H1 (cell line): Measurements from ENCODE around the gene CH25H. TPM values are rescaled to one million over a fixed set of nuclear protein-coding genes. Genes with fewer than 3 reads are reported as not detected.

Experiments
- CTCF ChIA-PET: fragments of 300-600 bp; sonication (Branson Sonifier 250); formaldehyde crosslinking; loops from one replicate; lab custom pipeline; 2021; ENCODE audit not compliant: partially characterized antibody; lab: Charles Lee
- POLR2A ChIA-PET: fragments of 300-600 bp; sonication (Branson Sonifier 250); formaldehyde crosslinking; loops from one replicate; lab custom pipeline; 2021; ENCODE audit warnings: inconsistent platforms; ENCODE audit not compliant: partially characterized antibody; lab: Charles Lee
- DNase-seq, 2 experiments: peaks; one replicate each; pipeline versions ENCODE4 v3.0.0 to v3.0.0-alpha.2; 2010 to 2022; ENCODE audit warnings: low spot score in 2 of 2, low read depth in 1 of 2, mixed read lengths in 1 of 2
- FAIRE-seq: peaks from 2 replicates; lab custom pipeline; 2011; peaks lifted over from hg19 to GRCh38; lab: Jason Lieb, UNC
- H2AFZ ChIP-seq: 2 replicates; pipeline ENCODE4 v1.8.1; 2012; ENCODE audit warnings: low read length, inconsistent platforms
- H2AK5ac ChIP-seq: 2 replicates; pipeline ENCODE4 v1.6.1; 2013; ENCODE audit warnings: low read depth, low read length
- H2BK120ac ChIP-seq: replicated peaks from 2 replicates; pipeline ENCODE3; 2013; ENCODE audit warnings: low read depth, low read length, inconsistent platforms
- H2BK12ac ChIP-seq: 2 replicates; pipeline ENCODE4 v1.6.1; 2013; ENCODE audit warnings: low read depth, low read length
- H2BK15ac ChIP-seq: 2 replicates; pipeline ENCODE4 v1.6.1; 2013; ENCODE audit warnings: low read length
- H2BK20ac ChIP-seq: 2 replicates; pipeline ENCODE4 v1.6.1; 2013; ENCODE audit warnings: low read length
- H2BK5ac ChIP-seq: 2 replicates; pipeline ENCODE4 v1.6.1; 2013; ENCODE audit warnings: low read depth, low read length
- H3K14ac ChIP-seq: 2 replicates; pipeline ENCODE4 v1.6.1; 2013; ENCODE audit warnings: inconsistent platforms; ENCODE audit not compliant: insufficient read length
- H3K18ac ChIP-seq: 2 replicates; pipeline ENCODE4 v1.6.1; 2013; ENCODE audit warnings: low read length; ENCODE audit errors: extremely low read depth
- H3K23ac ChIP-seq: 2 replicates; pipeline ENCODE4 v1.6.1; 2013; ENCODE audit warnings: inconsistent platforms; ENCODE audit not compliant: insufficient read length
- H3K23me2 ChIP-seq: 2 replicates; pipeline ENCODE4 v1.6.1; 2013; ENCODE audit warnings: low read depth, low read length
- H3K27ac ChIP-seq: 2 replicates; pipeline ENCODE4 v1.6.1; 2011; ENCODE audit warnings: low read depth, low read length, inconsistent platforms
- H3K27me3 ChIP-seq, 4 experiments: replicated peaks in 1 of 4; 1 replicate in 1 of 4; 2 replicates in 3 of 4; pipeline versions ENCODE4 v1.6.1 to v1.8.1; 2011 to 2013; ENCODE audit warnings: low read length in 3 of 4, mild to moderate bottlenecking in 3 of 4, inconsistent platforms in 2 of 4, mixed read lengths in 2 of 4, moderate library complexity in 1 of 4; ENCODE audit not compliant: control insufficient read depth in 3 of 4, insufficient read depth in 3 of 4; ENCODE audit errors: extremely low read depth in 1 of 4
- H3K36me3 ChIP-seq, 4 experiments: 2 replicates each; pipeline versions ENCODE4 v1.6.1 to v1.8.1; 2011 to 2013; ENCODE audit warnings: mild to moderate bottlenecking in 4 of 4, low read length in 3 of 4, moderate library complexity in 2 of 4, control low read depth in 1 of 4, inconsistent platforms in 1 of 4; ENCODE audit not compliant: insufficient read depth in 4 of 4, control insufficient read depth in 2 of 4
- H3K4ac ChIP-seq: replicated peaks from 2 replicates; pipeline ENCODE3; 2013; ENCODE audit warnings: low read length, low read depth, mixed read lengths, inconsistent platforms; ENCODE audit not compliant: insufficient read length
- H3K4me1 ChIP-seq, 4 experiments: replicated peaks in 1 of 4; 1 replicate in 1 of 4; 2 replicates in 3 of 4; pipeline versions ENCODE4 v1.6.1 to v1.8.1; 2011 to 2013; ENCODE audit warnings: low read length in 3 of 4, inconsistent platforms in 2 of 4, mixed read lengths in 1 of 4; ENCODE audit not compliant: insufficient read depth in 4 of 4, control insufficient read depth in 3 of 4
- H3K4me2 ChIP-seq, 2 experiments: 2 replicates each; pipeline versions ENCODE4 v1.6.1 to v1.8.1; 2011 to 2013; ENCODE audit warnings: low read depth in 2 of 2, low read length in 2 of 2, control low read depth in 1 of 2, inconsistent platforms in 1 of 2, mild to moderate bottlenecking in 1 of 2; ENCODE audit not compliant: insufficient read depth in 1 of 2
- H3K4me3 ChIP-seq, 4 experiments: fragments of 200-600, 300-600 bp in 1 of 4; sonication (generic), shearing (Covaris generic), sonication (Bioruptor Twin) in 1 of 4; 2 replicates each; pipeline versions ENCODE4 v1.5.1 to v1.8.1; 2011 to 2016; ENCODE audit warnings: low read length in 4 of 4, low read depth in 3 of 4, control low read depth in 2 of 4, inconsistent platforms in 2 of 4, mild to moderate bottlenecking in 2 of 4, mixed read lengths in 1 of 4, moderate library complexity in 1 of 4; ENCODE audit not compliant: insufficient read depth in 2 of 4; ENCODE audit errors: extremely low read depth in 1 of 4
- H3K56ac ChIP-seq: replicated peaks from 2 replicates; pipeline ENCODE3; 2013; ENCODE audit warnings: low read depth, mild to moderate bottlenecking, mixed read lengths, low read length, inconsistent platforms; ENCODE audit not compliant: insufficient read length
- H3K79me1 ChIP-seq: 2 replicates; pipeline ENCODE4 v1.6.1; 2013; ENCODE audit warnings: low read depth, low read length, control low read depth
- H3K79me2 ChIP-seq, 2 experiments: 2 replicates each; pipeline versions ENCODE4 v1.6.1 to v1.8.1; 2012 to 2013; ENCODE audit warnings: low read length in 2 of 2, mild to moderate bottlenecking in 2 of 2, inconsistent platforms in 1 of 2; ENCODE audit not compliant: insufficient read depth in 2 of 2, control insufficient read depth in 1 of 2
- H3K9ac ChIP-seq, 4 experiments: replicated peaks in 1 of 4; 1 replicate in 1 of 4; 2 replicates in 3 of 4; pipeline versions ENCODE4 v1.6.1 to v1.8.1; 2011 to 2013; ENCODE audit warnings: low read depth in 3 of 4, low read length in 3 of 4, control low read depth in 2 of 4, mild to moderate bottlenecking in 2 of 4, moderate library complexity in 2 of 4, inconsistent platforms in 1 of 4; ENCODE audit errors: extremely low read depth in 1 of 4
- H3K9me3 ChIP-seq, 2 experiments: 2 replicates each; pipeline versions ENCODE4 v1.6.1 to v1.8.1; 2012 to 2013; ENCODE audit warnings: mild to moderate bottlenecking in 2 of 2, moderate library complexity in 2 of 2, control low read depth in 1 of 2, inconsistent platforms in 1 of 2, low read depth in 1 of 2, low read length in 1 of 2, mixed read lengths in 1 of 2; ENCODE audit not compliant: insufficient read depth in 2 of 2
- H4K20me1 ChIP-seq, 2 experiments: replicated peaks in 1 of 2; 2 replicates each; pipeline versions ENCODE3 to v1.8.1; 2011 to 2013; ENCODE audit warnings: inconsistent platforms in 2 of 2, low read length in 2 of 2, mild to moderate bottlenecking in 1 of 2; ENCODE audit not compliant: insufficient read depth in 2 of 2, control insufficient read depth in 1 of 2
- H4K5ac ChIP-seq: 2 replicates; pipeline ENCODE4 v1.6.1; 2013; ENCODE audit warnings: low read length, low read depth, mixed read lengths, inconsistent platforms; ENCODE audit not compliant: insufficient read length
- H4K8ac ChIP-seq: 2 replicates; pipeline ENCODE4 v1.8.0; 2013; ENCODE audit warnings: mild to moderate bottlenecking, moderate library complexity, low read length, inconsistent platforms; ENCODE audit not compliant: insufficient read depth; ENCODE audit errors: extremely low read depth
- H4K91ac ChIP-seq: replicated peaks from 2 replicates; pipeline ENCODE3; 2013; ENCODE audit warnings: low read length, mixed read lengths, inconsistent platforms; ENCODE audit not compliant: insufficient read length
- CTBP2 ChIP-seq: IDR thresholded peaks from 2 replicates; pipeline ENCODE4 v1.7.0; 2011; ENCODE audit warnings: borderline replicate concordance, mild to moderate bottlenecking, moderate library complexity, mixed read lengths, low read length; ENCODE audit not compliant: insufficient read depth, insufficient read length
- SAP30 ChIP-seq: fragments of 300-600 bp; sonication (generic); IDR thresholded peaks from 2 replicates; pipeline ENCODE4 v1.7.1; 2012; ENCODE audit warnings: low read length, moderate library complexity, mild to moderate bottlenecking, inconsistent platforms; ENCODE audit not compliant: insufficient read depth, insufficient replicate concordance
- whole genome bisulfite sequencing, 2 experiments: shearing (Covaris generic) in 1 of 2; methylation state at CpG; one replicate each; pipeline versions ENCODE4 v1.1.6 to v1.1.7; 2013 to 2015; ENCODE audit warnings: low lambda C conversion rate in 2 of 2, mixed read lengths in 2 of 2, inconsistent platforms in 1 of 2, low coverage in 1 of 2, missing lambda C conversion rate in 1 of 2; ENCODE audit not compliant: insufficient replicate concordance in 2 of 2, insufficient coverage in 1 of 2, insufficient read length in 1 of 2; ENCODE audit errors: extremely low coverage in 1 of 2, missing lambda C conversion rate in 1 of 2; 5-methylcytosine and 5-hydroxymethylcytosine counted together
- polyA plus RNA-seq, 7 experiments: library from polyadenylated mRNA; depleted of rRNA in 3 of 7; stranded (reverse) in 5 of 7; unstranded in 2 of 7; fragments of >200 nt in 5 of 7; fragments of 200-250 nt in 2 of 7; gene quantifications; 1 replicate in 5 of 7; 2 replicates in 1 of 7; 4 replicates in 1 of 7; pipeline versions ENCODE4 v1.2.1 to v1.2.3, GENCODE V29; 2011 to 2013; ENCODE audit warnings: missing spikeins in 2 of 7, mixed read lengths in 2 of 7
- total RNA-seq: library from RNA; stranded (reverse); fragmentation: NEBNext Ultra II Directional; extraction: Animal tissue kit (Norgen Biotek cat#: 25700); gene quantifications from 2 replicates; pipeline ENCODE4 v1.2.1, GENCODE V29; 2021

CH25H gene
- total and polyA plus RNA-seq, 2 of the 8 experiments (the other 6 are each of a cell fraction or from before 2014, with no cell fraction given): 0.56 to 1.3 TPM

GRCh38 chr10:89233033-89233432 is 25.9 kb upstream of the CH25H start:
- no peak overlapping the region for H3K4me2 ChIP-seq
- H3K4me1 ChIP-seq: peaks cover 0 to 6% (median 2%) of the 10 kb centered on the region in 4 experiments; a peak in 4 of 7 replicates
- no peak overlapping the region for H3K56ac ChIP-seq
- POLR2A ChIA-PET: no interaction called here
- FAIRE-seq: no peak
- no peak overlapping the region for H3K27ac ChIP-seq
- no peak overlapping the region for H4K8ac ChIP-seq
- H2BK15ac ChIP-seq: no peak overlapping the region
- TF ChIP-seq SAP30 (no peak), CTBP2 (no peak)
- TF ChIP-seq, all 59 proteins: peak for 0
- H2BK5ac ChIP-seq: no peak overlapping the region
- DNase-seq: no peak
- no peaks in the 10 kb centered on the region for H4K20me1 ChIP-seq
- H3K18ac ChIP-seq: no peak overlapping the region
- H4K5ac ChIP-seq: no peak overlapping the region
- H3K4me3 ChIP-seq: no peak overlapping the region
- H3K23ac ChIP-seq: no peak overlapping the region
- H3K9ac ChIP-seq: no peak overlapping the region
- H2AK5ac ChIP-seq: no peak overlapping the region
- no peaks in the 10 kb centered on the region for H3K79me1 ChIP-seq
- no peak overlapping the region for H3K14ac ChIP-seq
- H3K9me3 ChIP-seq: peaks cover 5 to 12% of the 10 kb centered on the region in 2 experiments; a peak in 2 of 4 replicates
- H2AFZ ChIP-seq: no peak overlapping the region
- no peaks in the 10 kb centered on the region for H3K79me2 ChIP-seq
- CTCF ChIA-PET: interaction anchor here (0.9 to 2.2 kb wide), 7 partner anchors 10 to 438 kb away, joined by 3 to 10 read pairs (median 4); no protein-coding TSS in a partner anchor
- no peak overlapping the region for H2BK20ac ChIP-seq
- H2BK120ac ChIP-seq: no peak overlapping the region
- no peak overlapping the region for H2BK12ac ChIP-seq
- H4K91ac ChIP-seq: no peak overlapping the region
- no peaks in the 10 kb centered on the region for H3K27me3 ChIP-seq
- H3K23me2 ChIP-seq: no peaks in the 10 kb centered on the region
- H3K4ac ChIP-seq: no peak overlapping the region
- 92% methylated on average over 2 of the region's 2 CpGs; no CpG with 5 or more reads in 1 of the 2 experiments for WGBS, 2 experiments
- peaks cover 0 to 3% (median 0%) of the 10 kb centered on the region in 4 experiments; a peak in 1 of 8 replicates for H3K36me3 ChIP-seq
